HEK293 (cell line): ENCODE measurements around the gene ZNF394.

Experiments used
- GLIS1 ChIP-seq: fragments of 450-650 bp; formaldehyde crosslinking; IDR thresholded peaks from 2 replicates; pipeline ENCODE4 v1.5.1; 2016; ENCODE audit warnings: missing biosample characterization, missing genetic modification characterization
- OVOL3 ChIP-seq: fragments of 450-650 bp; formaldehyde crosslinking; IDR thresholded peaks from 2 replicates; pipeline ENCODE4 v1.5.1; 2016; ENCODE audit warnings: missing biosample characterization, missing genetic modification characterization
- PRDM1 ChIP-seq: fragments of 450-650 bp; formaldehyde crosslinking; IDR thresholded peaks from 2 replicates; pipeline ENCODE4; 2016; ENCODE audit warnings: missing biosample characterization, missing genetic modification characterization
- SETDB1 ChIP-seq: IDR thresholded peaks from one replicate; pipeline ENCODE4 v1.6.1; 2017; ENCODE audit warnings: mild to moderate bottlenecking, low read length, moderate library complexity, mixed read lengths; ENCODE audit not compliant: insufficient read length
- ZEB2 ChIP-seq: fragments of 450-650 bp; formaldehyde crosslinking; IDR thresholded peaks from 2 replicates; pipeline ENCODE4 v1.5.1; 2016; ENCODE audit warnings: missing biosample characterization, missing genetic modification characterization
- ZNF2 ChIP-seq: fragments of 450-650 bp; formaldehyde crosslinking; IDR thresholded peaks from 2 replicates; pipeline ENCODE4 v1.5.1; 2016; ENCODE audit warnings: missing biosample characterization, missing genetic modification characterization
- ZNF302 ChIP-seq: fragments of 450-650 bp; formaldehyde crosslinking; IDR thresholded peaks from 2 replicates; pipeline ENCODE4 v1.5.1; 2016; ENCODE audit warnings: missing biosample characterization, missing genetic modification characterization, low read depth
- ZNF350 ChIP-seq: fragments of 450-650 bp; formaldehyde crosslinking; IDR thresholded peaks from 2 replicates; pipeline ENCODE4 v1.5.0; 2017; ENCODE audit warnings: missing biosample characterization, mild to moderate bottlenecking, missing genetic modification characterization
- ZNF391 ChIP-seq: fragments of 450-650 bp; formaldehyde crosslinking; IDR thresholded peaks from 2 replicates; pipeline ENCODE4 v1.5.1; 2016; ENCODE audit warnings: low read depth, missing biosample characterization, missing genetic modification characterization, borderline replicate concordance
- ZSCAN30 ChIP-seq: fragments of 450-650 bp; IDR thresholded peaks from 2 replicates; pipeline ENCODE4 v1.5.1; 2018; ENCODE audit warnings: missing biosample characterization, mild to moderate bottlenecking, missing genetic modification characterization, moderate library complexity
- TF ChIP-seq, protein P1 (sequence below): fragments of 450-650 bp; formaldehyde crosslinking; IDR thresholded peaks from 2 replicates; pipeline ENCODE4 v1.5.1; 2017; ENCODE audit warnings: missing biosample characterization, mild to moderate bottlenecking, missing genetic modification characterization, moderate library complexity
- TF ChIP-seq, protein P2 (sequence below): fragments of 450-650 bp; formaldehyde crosslinking; IDR thresholded peaks from 2 replicates; pipeline ENCODE4 v1.5.1; 2016; ENCODE audit warnings: missing biosample characterization, missing genetic modification characterization, borderline replicate concordance
- TF ChIP-seq, protein P3 (sequence below): fragments of 450-650 bp; formaldehyde crosslinking; IDR thresholded peaks from 2 replicates; pipeline ENCODE4 v1.5.1; 2017; ENCODE audit warnings: missing biosample characterization, missing genetic modification characterization
- TF ChIP-seq, protein P4 (sequence below): fragments of 450-650 bp; formaldehyde crosslinking; IDR thresholded peaks from 2 replicates; pipeline ENCODE4 v1.5.0; 2017; ENCODE audit warnings: missing biosample characterization, missing genetic modification characterization, borderline replicate concordance
- TF ChIP-seq, protein P5 (sequence below): fragments of 450-650 bp; formaldehyde crosslinking; conservative IDR thresholded peaks from 2 replicates; pipeline ENCODE4 v1.5.1; 2016; ENCODE audit warnings: low read depth, missing biosample characterization, missing genetic modification characterization
- TF ChIP-seq, protein P6 (sequence below): fragments of 450-650 bp; formaldehyde crosslinking; IDR thresholded peaks from 2 replicates; pipeline ENCODE4 v1.5.1; 2016; ENCODE audit warnings: missing biosample characterization, missing genetic modification characterization
- TF ChIP-seq, protein P7 (sequence below): fragments of 450-650 bp; formaldehyde crosslinking; IDR thresholded peaks from 2 replicates; pipeline ENCODE4 v1.5.1; 2016; ENCODE audit warnings: missing biosample characterization, missing genetic modification characterization
- TF ChIP-seq, protein P8 (sequence below): fragments of 450-650 bp; formaldehyde crosslinking; IDR thresholded peaks from 2 replicates; pipeline ENCODE4; 2016; ENCODE audit warnings: missing biosample characterization, missing genetic modification characterization

ZNF394 gene

DNA sequence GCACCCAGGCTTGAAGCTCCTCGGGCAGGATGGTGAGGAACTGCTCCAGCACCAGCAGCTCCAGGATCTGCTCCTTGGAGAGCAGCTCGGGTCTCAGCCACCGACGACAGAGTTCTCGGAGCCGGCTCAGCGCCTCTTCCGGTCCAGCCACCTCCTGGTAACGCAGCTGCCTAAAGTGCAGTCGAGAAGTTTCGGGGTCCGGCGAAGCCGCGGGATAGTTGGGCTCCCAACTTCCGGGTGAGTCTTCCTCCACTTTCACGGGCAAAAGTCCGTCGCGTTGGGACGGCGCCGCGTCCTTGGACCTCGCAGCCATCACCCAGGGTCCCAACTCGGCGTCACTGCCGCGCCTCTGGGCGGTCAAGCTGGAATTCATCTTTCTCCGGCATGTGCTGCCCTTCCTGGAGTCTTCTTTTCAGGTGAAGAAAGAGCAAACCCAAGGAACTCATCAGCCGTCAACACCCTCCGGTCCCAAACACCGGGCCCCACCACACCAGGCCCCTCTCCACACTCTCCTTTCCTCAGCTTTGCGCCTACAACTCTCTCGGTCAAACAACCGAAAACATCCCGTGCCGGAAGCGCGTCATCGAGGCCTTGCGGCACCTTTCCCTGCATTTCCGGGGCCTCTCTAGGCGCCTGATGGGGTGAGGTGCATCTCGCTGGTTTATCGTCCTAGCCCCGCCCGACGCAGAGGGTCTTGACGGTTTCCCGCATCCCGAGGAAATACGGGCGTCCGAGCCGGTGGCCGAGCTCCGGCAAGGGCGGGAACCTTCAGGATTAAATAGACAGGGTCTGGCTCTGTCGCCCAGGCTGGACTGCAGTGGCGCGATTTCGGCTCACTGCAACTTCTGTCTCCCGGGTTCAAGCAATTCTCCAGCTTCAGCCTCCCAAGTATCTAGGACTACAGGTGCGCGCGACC is at the start of gene ZNF394 (continued):
- TF ChIP-seq, protein P1, sequence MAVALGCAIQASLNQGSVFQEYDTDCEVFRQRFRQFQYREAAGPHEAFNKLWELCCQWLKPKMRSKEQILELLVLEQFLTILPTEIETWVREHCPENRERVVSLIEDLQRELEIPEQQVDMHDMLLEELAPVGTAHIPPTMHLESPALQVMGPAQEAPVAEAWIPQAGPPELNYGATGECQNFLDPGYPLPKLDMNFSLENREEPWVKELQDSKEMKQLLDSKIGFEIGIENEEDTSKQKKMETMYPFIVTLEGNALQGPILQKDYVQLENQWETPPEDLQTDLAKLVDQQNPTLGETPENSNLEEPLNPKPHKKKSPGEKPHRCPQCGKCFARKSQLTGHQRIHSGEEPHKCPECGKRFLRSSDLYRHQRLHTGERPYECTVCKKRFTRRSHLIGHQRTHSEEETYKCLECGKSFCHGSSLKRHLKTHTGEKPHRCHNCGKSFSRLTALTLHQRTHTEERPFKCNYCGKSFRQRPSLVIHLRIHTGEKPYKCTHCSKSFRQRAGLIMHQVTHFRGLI (tag by site-specific recombination) = peak; percentile 31; the same call in 1 of the 2 replicates
- TF ChIP-seq ZNF391 (0 out of 2 replicates have a peak, but pooled peaks have one; percentile 9), ZNF302 (tag by site-specific recombination) (no peak), ZEB2 (tag by site-specific recombination) (peak; percentile 98), ZSCAN30 (tag by site-specific recombination) (no peak), PRDM1 (tag by site-specific recombination) (peak; percentile 96), GLIS1 (tag by site-specific recombination) (no peak), ZNF2 (tag by site-specific recombination) (peak; percentile 60; the same call in 1 of the 2 replicates), OVOL3 (tag by site-specific recombination) (peak; percentile 78; the same call in 1 of the 2 replicates), ZNF350 (no peak), SETDB1 (no peak)
- TF ChIP-seq, protein P2, sequence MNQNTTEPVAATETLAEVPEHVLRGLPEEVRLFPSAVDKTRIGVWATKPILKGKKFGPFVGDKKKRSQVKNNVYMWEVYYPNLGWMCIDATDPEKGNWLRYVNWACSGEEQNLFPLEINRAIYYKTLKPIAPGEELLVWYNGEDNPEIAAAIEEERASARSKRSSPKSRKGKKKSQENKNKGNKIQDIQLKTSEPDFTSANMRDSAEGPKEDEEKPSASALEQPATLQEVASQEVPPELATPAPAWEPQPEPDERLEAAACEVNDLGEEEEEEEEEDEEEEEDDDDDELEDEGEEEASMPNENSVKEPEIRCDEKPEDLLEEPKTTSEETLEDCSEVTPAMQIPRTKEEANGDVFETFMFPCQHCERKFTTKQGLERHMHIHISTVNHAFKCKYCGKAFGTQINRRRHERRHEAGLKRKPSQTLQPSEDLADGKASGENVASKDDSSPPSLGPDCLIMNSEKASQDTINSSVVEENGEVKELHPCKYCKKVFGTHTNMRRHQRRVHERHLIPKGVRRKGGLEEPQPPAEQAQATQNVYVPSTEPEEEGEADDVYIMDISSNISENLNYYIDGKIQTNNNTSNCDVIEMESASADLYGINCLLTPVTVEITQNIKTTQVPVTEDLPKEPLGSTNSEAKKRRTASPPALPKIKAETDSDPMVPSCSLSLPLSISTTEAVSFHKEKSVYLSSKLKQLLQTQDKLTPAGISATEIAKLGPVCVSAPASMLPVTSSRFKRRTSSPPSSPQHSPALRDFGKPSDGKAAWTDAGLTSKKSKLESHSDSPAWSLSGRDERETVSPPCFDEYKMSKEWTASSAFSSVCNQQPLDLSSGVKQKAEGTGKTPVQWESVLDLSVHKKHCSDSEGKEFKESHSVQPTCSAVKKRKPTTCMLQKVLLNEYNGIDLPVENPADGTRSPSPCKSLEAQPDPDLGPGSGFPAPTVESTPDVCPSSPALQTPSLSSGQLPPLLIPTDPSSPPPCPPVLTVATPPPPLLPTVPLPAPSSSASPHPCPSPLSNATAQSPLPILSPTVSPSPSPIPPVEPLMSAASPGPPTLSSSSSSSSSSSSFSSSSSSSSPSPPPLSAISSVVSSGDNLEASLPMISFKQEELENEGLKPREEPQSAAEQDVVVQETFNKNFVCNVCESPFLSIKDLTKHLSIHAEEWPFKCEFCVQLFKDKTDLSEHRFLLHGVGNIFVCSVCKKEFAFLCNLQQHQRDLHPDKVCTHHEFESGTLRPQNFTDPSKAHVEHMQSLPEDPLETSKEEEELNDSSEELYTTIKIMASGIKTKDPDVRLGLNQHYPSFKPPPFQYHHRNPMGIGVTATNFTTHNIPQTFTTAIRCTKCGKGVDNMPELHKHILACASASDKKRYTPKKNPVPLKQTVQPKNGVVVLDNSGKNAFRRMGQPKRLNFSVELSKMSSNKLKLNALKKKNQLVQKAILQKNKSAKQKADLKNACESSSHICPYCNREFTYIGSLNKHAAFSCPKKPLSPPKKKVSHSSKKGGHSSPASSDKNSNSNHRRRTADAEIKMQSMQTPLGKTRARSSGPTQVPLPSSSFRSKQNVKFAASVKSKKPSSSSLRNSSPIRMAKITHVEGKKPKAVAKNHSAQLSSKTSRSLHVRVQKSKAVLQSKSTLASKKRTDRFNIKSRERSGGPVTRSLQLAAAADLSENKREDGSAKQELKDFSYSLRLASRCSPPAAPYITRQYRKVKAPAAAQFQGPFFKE (tag by site-specific recombination) = no peak
- TF ChIP-seq, protein P3, sequence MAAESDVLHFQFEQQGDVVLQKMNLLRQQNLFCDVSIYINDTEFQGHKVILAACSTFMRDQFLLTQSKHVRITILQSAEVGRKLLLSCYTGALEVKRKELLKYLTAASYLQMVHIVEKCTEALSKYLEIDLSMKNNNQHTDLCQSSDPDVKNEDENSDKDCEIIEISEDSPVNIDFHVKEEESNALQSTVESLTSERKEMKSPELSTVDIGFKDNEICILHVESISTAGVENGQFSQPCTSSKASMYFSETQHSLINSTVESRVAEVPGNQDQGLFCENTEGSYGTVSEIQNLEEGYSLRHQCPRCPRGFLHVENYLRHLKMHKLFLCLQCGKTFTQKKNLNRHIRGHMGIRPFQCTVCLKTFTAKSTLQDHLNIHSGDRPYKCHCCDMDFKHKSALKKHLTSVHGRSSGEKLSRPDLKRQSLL (tag by site-specific recombination) = peak; percentile 98
- TF ChIP-seq, protein P4, sequence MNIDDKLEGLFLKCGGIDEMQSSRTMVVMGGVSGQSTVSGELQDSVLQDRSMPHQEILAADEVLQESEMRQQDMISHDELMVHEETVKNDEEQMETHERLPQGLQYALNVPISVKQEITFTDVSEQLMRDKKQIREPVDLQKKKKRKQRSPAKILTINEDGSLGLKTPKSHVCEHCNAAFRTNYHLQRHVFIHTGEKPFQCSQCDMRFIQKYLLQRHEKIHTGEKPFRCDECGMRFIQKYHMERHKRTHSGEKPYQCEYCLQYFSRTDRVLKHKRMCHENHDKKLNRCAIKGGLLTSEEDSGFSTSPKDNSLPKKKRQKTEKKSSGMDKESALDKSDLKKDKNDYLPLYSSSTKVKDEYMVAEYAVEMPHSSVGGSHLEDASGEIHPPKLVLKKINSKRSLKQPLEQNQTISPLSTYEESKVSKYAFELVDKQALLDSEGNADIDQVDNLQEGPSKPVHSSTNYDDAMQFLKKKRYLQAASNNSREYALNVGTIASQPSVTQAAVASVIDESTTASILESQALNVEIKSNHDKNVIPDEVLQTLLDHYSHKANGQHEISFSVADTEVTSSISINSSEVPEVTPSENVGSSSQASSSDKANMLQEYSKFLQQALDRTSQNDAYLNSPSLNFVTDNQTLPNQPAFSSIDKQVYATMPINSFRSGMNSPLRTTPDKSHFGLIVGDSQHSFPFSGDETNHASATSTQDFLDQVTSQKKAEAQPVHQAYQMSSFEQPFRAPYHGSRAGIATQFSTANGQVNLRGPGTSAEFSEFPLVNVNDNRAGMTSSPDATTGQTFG (tag by site-specific recombination) = no peak
- TF ChIP-seq, protein P5, sequence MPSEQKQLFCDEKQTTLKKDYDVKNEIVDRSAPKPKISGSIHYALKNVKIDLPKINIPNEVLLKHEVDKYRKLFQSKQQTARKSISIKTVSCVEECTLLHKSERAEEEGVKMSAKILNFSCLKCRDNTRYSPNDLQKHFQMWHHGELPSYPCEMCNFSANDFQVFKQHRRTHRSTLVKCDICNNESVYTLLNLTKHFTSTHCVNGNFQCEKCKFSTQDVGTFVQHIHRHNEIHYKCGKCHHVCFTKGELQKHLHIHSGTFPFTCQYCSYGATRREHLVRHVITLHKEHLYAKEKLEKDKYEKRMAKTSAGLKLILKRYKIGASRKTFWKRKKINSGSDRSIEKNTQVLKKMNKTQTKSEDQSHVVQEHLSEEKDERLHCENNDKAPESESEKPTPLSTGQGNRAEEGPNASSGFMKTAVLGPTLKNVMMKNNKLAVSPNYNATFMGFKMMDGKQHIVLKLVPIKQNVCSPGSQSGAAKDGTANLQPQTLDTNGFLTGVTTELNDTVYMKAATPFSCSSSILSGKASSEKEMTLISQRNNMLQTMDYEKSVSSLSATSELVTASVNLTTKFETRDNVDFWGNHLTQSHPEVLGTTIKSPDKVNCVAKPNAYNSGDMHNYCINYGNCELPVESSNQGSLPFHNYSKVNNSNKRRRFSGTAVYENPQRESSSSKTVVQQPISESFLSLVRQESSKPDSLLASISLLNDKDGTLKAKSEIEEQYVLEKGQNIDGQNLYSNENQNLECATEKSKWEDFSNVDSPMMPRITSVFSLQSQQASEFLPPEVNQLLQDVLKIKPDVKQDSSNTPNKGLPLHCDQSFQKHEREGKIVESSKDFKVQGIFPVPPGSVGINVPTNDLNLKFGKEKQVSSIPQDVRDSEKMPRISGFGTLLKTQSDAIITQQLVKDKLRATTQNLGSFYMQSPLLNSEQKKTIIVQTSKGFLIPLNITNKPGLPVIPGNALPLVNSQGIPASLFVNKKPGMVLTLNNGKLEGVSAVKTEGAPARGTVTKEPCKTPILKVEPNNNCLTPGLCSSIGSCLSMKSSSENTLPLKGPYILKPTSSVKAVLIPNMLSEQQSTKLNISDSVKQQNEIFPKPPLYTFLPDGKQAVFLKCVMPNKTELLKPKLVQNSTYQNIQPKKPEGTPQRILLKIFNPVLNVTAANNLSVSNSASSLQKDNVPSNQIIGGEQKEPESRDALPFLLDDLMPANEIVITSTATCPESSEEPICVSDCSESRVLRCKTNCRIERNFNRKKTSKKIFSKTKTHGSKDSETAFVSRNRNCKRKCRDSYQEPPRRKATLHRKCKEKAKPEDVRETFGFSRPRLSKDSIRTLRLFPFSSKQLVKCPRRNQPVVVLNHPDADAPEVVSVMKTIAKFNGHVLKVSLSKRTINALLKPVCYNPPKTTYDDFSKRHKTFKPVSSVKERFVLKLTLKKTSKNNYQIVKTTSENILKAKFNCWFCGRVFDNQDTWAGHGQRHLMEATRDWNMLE (tag by site-specific recombination) = peak; percentile 94
- TF ChIP-seq, protein P6, sequence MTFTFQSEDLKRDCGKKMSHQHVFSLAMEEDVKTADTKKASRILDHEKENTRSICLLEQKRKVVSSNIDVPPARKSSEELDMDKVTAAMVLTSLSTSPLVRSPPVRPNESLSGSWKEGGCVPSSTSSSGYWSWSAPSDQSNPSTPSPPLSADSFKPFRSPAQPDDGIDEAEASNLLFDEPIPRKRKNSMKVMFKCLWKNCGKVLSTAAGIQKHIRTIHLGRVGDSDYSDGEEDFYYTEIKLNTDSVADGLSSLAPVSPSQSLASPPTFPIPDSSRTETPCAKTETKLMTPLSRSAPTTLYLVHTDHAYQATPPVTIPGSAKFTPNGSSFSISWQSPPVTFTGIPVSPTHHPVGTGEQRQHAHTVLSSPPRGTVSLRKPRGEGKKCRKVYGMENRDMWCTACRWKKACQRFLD = no peak
- TF ChIP-seq, protein P7, sequence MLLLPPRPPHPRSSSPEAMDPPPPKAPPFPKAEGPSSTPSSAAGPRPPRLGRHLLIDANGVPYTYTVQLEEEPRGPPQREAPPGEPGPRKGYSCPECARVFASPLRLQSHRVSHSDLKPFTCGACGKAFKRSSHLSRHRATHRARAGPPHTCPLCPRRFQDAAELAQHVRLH (tag by site-specific recombination) = peak; percentile 33
- TF ChIP-seq, protein P8, sequence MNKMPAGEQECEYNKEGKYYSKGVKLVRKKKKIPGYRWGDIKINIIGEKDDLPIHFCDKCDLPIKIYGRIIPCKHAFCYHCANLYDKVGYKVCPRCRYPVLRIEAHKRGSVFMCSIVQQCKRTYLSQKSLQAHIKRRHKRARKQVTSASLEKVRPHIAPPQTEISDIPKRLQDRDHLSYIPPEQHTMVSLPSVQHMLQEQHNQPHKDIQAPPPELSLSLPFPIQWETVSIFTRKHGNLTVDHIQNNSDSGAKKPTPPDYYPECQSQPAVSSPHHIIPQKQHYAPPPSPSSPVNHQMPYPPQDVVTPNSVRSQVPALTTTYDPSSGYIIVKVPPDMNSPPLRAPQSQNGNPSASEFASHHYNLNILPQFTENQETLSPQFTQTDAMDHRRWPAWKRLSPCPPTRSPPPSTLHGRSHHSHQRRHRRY (tag by site-specific recombination) = no peak
